HG02885 (cell line): ENCODE measurements around the gene IL1RAPL1.
"Not testable (repeated sequence)": the region's sequence is repeated elsewhere in the genome, so short reads cannot be mapped to it uniquely, and the experiment has no call there.

Experiments used
- ATAC-seq: cut with Tn5 transposase; IDR thresholded peaks from one replicate; pipeline ENCODE4 v1.9.1; 2021; ENCODE audit warnings: mild to moderate bottlenecking; ENCODE audit not compliant: unreplicated experiment, poor library complexity

Gene IL1RAPL1

DNA sequence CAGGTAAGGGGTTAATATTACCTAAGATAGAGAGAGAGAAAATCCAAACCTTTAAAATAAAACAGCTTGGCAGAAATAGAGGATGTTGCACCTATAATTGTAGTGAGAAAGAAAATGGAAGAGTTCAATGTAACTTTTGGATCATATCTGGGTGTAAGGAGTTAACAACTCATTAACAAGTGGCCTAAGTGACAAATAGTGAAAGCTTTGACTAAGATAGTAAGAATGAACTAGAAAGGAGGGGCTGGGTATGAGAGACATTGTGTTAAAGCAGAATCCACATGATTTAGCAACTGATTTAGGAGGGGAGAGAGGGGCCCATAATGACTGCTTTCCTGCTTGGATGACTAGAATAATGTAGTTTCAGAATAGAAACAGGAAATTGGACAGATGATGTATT is 761.0 kb downstream of the IL1RAPL1 start:
- peak; percentile 60 for ATAC-seq

- no peak for ATAC-seq
These were observed 772.0 kb downstream of the IL1RAPL1 start for GRCh38 chrX:29359276-29359675.

- not testable (repeated sequence) for ATAC-seq
These were observed 787.5 kb downstream of the IL1RAPL1 start for GRCh38 chrX:29374765-29375164.

DNA sequence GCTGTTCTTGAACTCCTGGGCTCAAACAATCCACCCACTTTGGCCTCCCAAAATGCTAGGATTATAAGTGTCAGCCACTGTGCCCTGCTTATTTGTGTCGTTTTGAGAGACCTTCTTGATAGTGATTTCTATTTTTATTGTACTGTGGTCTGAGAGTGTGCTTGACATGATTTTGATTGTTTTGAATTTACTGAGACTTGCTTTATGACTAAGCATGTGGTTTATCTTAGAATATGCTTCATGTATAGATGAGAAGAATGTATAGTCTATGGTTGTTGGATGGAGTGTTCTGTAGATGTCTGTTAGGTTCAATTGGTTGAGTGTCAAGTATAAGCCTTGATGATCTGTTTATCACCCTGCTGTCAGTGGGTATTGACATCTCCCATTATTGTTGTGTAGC is 789.3 kb downstream of the IL1RAPL1 start:
- ATAC-seq, result peak; percentile 84

- no peak for ATAC-seq
These were observed 795.6 kb downstream of the IL1RAPL1 start for GRCh38 chrX:29382811-29383210.

DNA sequence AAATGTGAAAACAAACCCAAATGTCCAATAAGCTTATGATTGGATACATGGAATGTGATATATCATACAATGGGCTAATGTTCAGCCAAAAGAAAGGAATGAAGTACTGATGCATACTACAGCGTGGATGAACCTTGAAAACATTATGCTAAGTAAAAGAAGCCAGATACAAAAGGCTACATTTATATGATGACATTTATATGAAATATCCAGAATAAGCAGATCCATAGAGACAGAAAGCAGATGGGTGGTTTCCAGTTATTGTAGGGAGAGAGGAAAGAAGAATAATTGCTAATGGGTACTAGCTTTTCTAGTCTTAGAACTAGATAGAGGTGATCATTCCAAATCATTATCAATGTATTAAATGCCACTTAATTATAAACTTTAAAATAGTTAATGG is 801.3 kb downstream of the IL1RAPL1 start:
- no peak for ATAC-seq

GRCh38 chrX:29397506-29397905 is 810.3 kb downstream of the IL1RAPL1 start:
- no peak for ATAC-seq

DNA sequence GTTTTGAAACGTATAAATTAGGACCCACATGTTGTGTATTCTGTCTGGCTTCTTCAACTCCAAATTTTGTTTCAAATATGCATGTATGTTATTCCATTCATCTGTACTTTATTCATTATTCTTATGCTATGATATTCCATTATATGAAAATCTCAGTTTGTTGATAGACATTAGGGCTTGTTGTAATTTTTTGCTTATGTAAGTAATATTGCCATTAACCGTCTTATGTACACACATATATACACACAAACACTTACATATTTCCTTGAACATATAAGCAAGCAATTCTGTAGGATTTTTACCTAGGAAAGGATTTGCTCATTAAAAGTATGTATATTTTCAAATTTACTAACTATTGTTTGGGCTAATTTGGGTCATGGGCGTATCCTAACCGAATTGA is 820.1 kb downstream of the IL1RAPL1 start:
- no peak for ATAC-seq

DNA sequence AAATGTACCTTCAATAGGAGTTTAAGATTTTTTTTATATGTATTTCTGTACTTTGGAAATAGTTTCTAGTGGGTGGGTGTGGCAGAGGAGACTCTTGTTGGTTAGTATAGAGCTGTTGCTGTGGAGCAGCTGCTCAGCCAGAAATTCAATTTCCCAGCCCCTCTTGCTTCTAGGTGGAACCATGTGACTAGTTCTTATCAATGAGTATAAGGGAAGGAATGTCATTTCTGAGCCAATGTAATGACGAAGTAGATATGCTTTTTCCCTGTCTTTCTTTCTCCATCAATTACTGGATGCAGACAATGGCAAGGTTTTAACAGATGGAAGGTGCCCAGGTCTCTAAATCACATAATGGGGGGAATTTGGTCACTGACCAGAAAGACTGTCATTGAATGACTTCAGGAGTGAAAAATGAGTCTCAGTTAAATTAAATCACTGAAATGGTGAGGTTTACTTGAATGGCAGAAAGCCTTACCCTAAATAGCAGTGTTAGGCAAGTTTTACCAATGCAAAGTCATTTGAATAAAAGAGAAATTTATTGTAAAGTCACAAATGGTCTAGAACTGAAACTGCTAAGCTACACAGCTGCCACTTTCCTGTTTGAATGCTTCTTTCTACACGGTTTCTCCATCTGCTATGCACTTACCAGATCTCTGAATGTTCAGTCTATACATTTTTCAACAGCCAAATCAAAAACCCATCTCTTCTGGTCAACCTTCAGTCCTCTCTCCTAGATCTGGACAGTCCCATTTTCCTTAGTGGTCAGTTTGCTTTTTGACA is 832.7 kb downstream of the IL1RAPL1 start:
- ATAC-seq, result peak; percentile 76

DNA sequence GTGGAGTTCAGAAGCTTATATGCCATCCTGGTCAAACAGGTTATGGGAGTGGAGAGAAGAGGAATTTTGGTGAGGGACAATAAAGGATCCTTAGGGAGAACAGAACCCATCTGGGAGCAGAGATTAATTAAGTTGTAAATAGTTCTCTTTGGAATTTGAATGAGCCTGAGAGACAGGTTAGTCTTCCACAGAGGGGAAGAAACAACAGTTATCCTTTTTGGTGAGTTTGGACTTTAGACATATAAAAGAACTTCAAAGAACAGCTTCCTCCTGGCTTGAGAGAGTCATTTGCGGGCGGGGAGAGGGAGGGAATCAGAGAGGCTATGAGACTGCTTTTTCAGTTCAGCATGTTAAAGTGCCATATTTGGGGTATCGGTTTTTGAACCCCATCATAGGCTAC is 834.8 kb downstream of the IL1RAPL1 start:
- ATAC-seq, result no peak

DNA sequence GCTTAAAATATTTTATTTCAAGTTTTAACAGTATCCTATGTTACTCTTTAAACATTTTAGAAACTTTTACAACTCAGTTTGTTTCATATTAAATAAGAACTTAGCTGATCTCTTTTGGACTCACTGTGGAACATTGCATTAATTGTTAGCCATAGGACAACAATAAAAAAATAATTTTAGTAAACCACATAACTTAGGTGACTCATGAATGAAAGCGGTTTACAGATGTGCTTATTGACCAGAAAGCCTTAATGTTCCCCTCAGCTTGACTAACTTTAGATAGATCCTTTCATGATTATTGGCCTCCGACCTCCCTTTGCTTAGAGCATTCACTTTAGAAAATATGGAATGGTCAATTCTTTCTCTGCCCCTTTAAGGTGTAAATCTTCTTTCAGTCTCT is 844.6 kb downstream of the IL1RAPL1 start:
- no peak for ATAC-seq

DNA sequence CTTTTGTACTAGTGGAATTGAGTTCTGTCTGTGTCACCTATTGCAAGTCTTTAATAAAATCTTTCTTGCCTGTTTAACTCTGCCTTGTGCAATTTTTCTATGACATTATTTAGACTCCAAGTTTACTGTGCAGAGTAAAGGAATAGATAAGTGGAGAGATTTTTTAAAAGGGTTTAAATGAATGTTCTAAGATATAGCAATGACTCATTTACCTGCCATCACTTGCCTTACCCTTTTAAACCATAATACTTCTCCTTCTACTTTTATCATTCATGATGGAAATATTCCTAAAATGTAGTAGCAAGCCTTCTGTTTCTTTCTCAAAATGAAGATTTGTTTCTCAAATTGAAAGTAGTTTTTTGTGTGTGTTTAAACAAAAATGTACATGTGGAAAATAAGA is 845.3 kb downstream of the IL1RAPL1 start:
- ATAC-seq, result no peak

GRCh38 chrX:29434939-29435338 is 847.7 kb downstream of the IL1RAPL1 start:
- no peak for ATAC-seq

DNA sequence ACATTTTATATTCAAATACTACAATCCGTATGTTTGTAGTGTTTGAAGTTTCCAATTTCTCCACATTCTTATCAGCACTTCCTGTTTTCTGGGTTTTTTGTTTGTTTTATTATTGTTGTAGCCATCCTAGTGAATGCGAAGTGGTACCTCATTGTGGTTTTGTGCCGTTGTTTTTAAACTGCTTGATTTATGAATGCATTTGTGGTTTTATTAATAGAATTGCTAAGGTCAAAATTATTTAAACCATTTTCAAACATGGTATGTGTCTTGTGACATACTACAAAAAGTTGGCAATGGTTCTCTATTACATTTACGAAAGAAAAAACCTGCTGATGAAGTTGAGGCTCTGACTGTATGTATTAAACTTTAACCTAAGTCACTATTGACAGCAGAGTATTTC is 848.1 kb downstream of the IL1RAPL1 start:
- no peak for ATAC-seq

GRCh38 chrX:29447867-29448266 is 860.6 kb downstream of the IL1RAPL1 start:
- ATAC-seq, result no peak

- peak; percentile 91 for ATAC-seq
These were observed 866.1 kb downstream of the IL1RAPL1 start for GRCh38 chrX:29453333-29453732.

DNA sequence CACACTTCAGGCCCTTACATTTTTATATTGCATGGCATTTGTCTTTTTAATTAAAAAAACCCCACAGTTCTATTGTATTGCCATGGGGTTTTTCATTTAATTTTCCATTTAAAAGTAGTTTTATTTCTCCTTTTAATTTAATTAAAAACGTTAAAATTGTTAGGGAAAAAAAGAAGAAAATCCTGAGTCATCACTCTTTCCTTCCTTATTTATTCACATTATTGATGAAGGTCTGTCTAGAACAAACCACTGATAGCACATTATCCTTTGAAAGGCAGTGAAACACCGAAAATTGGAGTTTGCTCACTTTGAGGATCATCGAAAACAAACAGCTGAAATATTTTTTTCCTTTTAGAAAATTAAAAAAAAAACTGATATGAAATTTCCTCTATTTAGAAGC is 868.5 kb downstream of the IL1RAPL1 start:
- ATAC-seq, result no peak

GRCh38 chrX:29461039-29461438 is 873.8 kb downstream of the IL1RAPL1 start:
- ATAC-seq, result no peak

- no peak for ATAC-seq
These were observed 879.2 kb downstream of the IL1RAPL1 start for GRCh38 chrX:29466456-29466855.

- no peak for ATAC-seq
These were observed 881.8 kb downstream of the IL1RAPL1 start for GRCh38 chrX:29468911-29469494.

- no peak for ATAC-seq
These were observed 882.8 kb downstream of the IL1RAPL1 start for GRCh38 chrX:29470030-29470429.

DNA sequence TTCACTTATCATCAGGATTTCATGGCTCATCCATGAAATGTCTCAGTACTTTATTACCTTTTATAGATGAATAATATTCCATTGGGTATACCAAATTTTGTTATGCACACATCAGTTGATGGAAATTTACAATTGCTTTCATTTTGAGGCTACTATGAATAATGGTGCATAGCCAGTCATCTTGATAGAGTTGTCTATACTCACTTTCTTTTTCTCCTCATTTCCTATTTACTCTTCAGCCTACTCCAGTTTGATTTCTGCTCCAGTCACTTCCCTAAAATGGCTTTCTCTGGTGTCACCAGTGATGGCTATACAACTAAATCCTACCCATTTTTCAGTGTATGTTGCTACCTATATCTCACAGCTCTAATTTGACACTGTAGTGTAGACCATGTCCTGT is 884.6 kb downstream of the IL1RAPL1 start:
- peak; percentile 64 for ATAC-seq
